HepG2 (cell line): ENCODE results near the gene TMEM131. TPM values are rescaled to one million over a fixed set of nuclear protein-coding genes. Genes with fewer than 3 reads are reported as not detected.
A peak's percentile ranks its signal among the peaks of the same experiment; 100 is the strongest.

ENCODE experiments used
- DNMT3B ChIP-seq: conservative IDR thresholded peaks from 2 replicates; pipeline ENCODE4 v1.6.1; 2016; ENCODE audit warnings: missing biosample characterization, control low read depth
- ELF3 ChIP-seq: IDR thresholded peaks from 2 replicates; pipeline ENCODE4 v1.6.1; 2016; ENCODE audit warnings: missing genetic modification reagents, missing compliant biosample characterization
- FOXC1 ChIP-seq: sonication (generic); formaldehyde crosslinking; IDR thresholded peaks from 2 replicates; pipeline ENCODE4 v1.8.0; 2022; ENCODE audit warnings: mild to moderate bottlenecking, missing genetic modification reagents, borderline replicate concordance
- FOXK2 ChIP-seq: fragments of 450-650 bp; IDR thresholded peaks from 2 replicates; pipeline ENCODE4 v1.6.1; 2016
- GABPB1 ChIP-seq: IDR thresholded peaks from 2 replicates; pipeline ENCODE4 v1.6.1; 2016; ENCODE audit warnings: mild to moderate bottlenecking, missing genetic modification reagents, moderate library complexity, missing compliant biosample characterization
- KAT8 ChIP-seq: IDR thresholded peaks from 2 replicates; pipeline ENCODE4 v1.6.1; 2016; ENCODE audit warnings: missing genetic modification reagents, missing compliant biosample characterization
- KDM1A ChIP-seq: IDR thresholded peaks from 2 replicates; pipeline ENCODE4 v1.6.1; 2016; ENCODE audit warnings: missing compliant biosample characterization
- KLF6 ChIP-seq: IDR thresholded peaks from 2 replicates; pipeline ENCODE4 v1.8.0; 2016; ENCODE audit warnings: missing biosample characterization, missing genetic modification reagents
- MAFF ChIP-seq: IDR thresholded peaks from 2 replicates; pipeline ENCODE4 v1.6.1; 2011; ENCODE audit warnings: low read depth, low read length, improper control_type of control experiment
- NFRKB ChIP-seq: fragments of 450-650 bp; IDR thresholded peaks from 2 replicates; pipeline ENCODE4 v1.6.1; 2017
- RARA ChIP-seq: IDR thresholded peaks from 2 replicates; pipeline ENCODE4 v1.6.1; 2016; ENCODE audit warnings: missing genetic modification reagents, missing compliant biosample characterization
- RARG ChIP-seq: sonication (generic); formaldehyde crosslinking; IDR thresholded peaks from 2 replicates; pipeline ENCODE4 v1.4.0; 2020; ENCODE audit warnings: low read depth, mild to moderate bottlenecking, missing genetic modification reagents
- TEAD3 ChIP-seq: optimal IDR thresholded peaks from 2 replicates; pipeline ENCODE3; 2016; ENCODE audit warnings: borderline replicate concordance
- ZBTB20 ChIP-seq: sonication (generic); formaldehyde crosslinking; IDR thresholded peaks from 2 replicates; pipeline ENCODE4 v1.8.1; 2023; ENCODE audit warnings: missing genetic modification reagents, low read depth, mild to moderate bottlenecking, borderline replicate concordance
- ZBTB38 ChIP-seq: sonication (generic); formaldehyde crosslinking; IDR thresholded peaks from 2 replicates; pipeline ENCODE4 v1.5.1; 2020; ENCODE audit warnings: mild to moderate bottlenecking, missing genetic modification reagents
- ZFP37 ChIP-seq: sonication (generic); formaldehyde crosslinking; IDR thresholded peaks from 2 replicates; pipeline ENCODE4 v1.4.0; 2020; ENCODE audit warnings: missing genetic modification reagents, borderline replicate concordance
- ZFY ChIP-seq: sonication (generic); formaldehyde crosslinking; IDR thresholded peaks from 2 replicates; pipeline ENCODE4 v1.4.0; 2020; ENCODE audit warnings: missing genetic modification reagents
- ZNF282 ChIP-seq: fragments of 450-650 bp; IDR thresholded peaks from 2 replicates; pipeline ENCODE4 v1.6.1; 2018; ENCODE audit not compliant: partially characterized antibody
- ZNF607 ChIP-seq: sonication (generic); formaldehyde crosslinking; IDR thresholded peaks from 2 replicates; pipeline ENCODE4 v1.5.1; 2020; ENCODE audit warnings: missing genetic modification reagents, mild to moderate bottlenecking, borderline replicate concordance
- ZNF878 ChIP-seq: sonication (generic); formaldehyde crosslinking; IDR thresholded peaks from 2 replicates; pipeline ENCODE4 v1.8.1; 2023; ENCODE audit warnings: mild to moderate bottlenecking, missing genetic modification reagents, moderate library complexity
- polyA plus RNA-seq, 8 experiments: library from polyadenylated mRNA; depleted of rRNA in 3 of 8; stranded (reverse) in 7 of 8; unstranded in 1 of 8; fragments of >200 nt; fragmentation: Illumina TruSeq in 4 of 8; extraction: Trizol in 4 of 8; gene quantifications; 2 replicates each; pipeline versions ENCODE4 v1.2.1 to v1.2.3, GENCODE V29; 2011 to 2016; ENCODE audit warnings: low read depth in 4 of 8, missing spikeins in 1 of 8, mixed read lengths in 1 of 8; ENCODE audit not compliant: insufficient read depth in 1 of 8
- total RNA-seq, 5 experiments: library from RNA; depleted of rRNA; stranded (reverse); fragments of >200 nt; fragmentation: Illumina TruSeq; extraction: Trizol; gene quantifications; 2 replicates each; pipeline ENCODE4 v1.2.3, GENCODE V29; 2016; ENCODE audit warnings: low read depth in 1 of 5
- TF ChIP-seq, protein P1 (sequence below): fragments of 450-650 bp; IDR thresholded peaks from 2 replicates; pipeline ENCODE4 v1.6.1; 2017; ENCODE audit warnings: mild to moderate bottlenecking
- TF ChIP-seq, protein P2 (sequence below): sonication (generic); formaldehyde crosslinking; IDR thresholded peaks from 2 replicates; pipeline ENCODE4 v1.4.0; 2020; ENCODE audit warnings: mild to moderate bottlenecking, missing genetic modification reagents
- TF ChIP-seq, protein P3 (sequence below): sonication (generic); formaldehyde crosslinking; IDR thresholded peaks from 2 replicates; pipeline ENCODE4 v1.5.0; 2020; ENCODE audit warnings: missing genetic modification reagents
- TF ChIP-seq, protein P4 (sequence below): IDR thresholded peaks from 2 replicates; pipeline ENCODE4 v1.6.1; 2016; ENCODE audit warnings: low read depth

Gene TMEM131
- total and polyA plus RNA-seq, 2 of the 13 experiments (the other 11 are each of a cell fraction or from before 2014, with no cell fraction given), result 17.9 to 19.5 TPM

DNA sequence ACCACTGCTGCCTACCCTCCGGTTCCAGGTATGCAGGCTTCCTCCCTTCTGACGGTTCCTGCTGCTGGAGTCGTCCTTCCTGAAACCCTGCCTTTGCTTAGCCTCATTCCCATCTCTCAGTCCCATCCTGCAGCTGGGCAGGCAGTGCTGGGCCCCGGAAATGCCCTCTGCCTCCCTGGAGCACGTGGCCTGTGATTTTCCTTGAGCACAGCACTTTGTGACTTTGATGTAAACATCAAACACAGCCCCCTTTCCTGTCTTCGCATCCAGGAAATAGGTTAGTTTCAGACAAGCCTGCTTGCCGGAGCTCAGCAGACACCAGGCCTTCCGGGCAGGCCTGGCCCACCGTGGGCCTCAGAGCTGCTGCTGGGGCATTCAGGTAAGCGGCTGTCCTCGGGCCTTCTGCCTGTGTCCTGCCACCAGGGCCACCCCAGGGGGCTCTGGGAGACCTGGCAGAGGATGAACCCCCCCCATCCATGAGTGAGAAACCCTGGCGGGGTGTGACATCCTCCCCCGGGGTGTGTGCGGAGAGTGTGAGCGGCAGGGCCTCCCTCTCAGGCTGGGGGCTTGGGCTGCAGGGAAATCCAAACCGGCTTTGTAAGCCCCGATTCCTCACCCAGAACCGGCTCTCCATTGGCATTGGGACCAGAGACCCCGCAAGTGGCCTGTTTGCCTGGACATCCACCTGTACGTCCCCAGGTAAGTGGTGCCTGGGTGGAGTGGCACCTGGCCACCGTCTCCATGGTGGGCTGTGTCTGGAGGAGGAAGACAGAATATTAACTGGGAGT, 282.3 kb downstream of the TMEM131 start, which contains the start of gene ZAP70 (continued):
- TF ChIP-seq, protein P1, sequence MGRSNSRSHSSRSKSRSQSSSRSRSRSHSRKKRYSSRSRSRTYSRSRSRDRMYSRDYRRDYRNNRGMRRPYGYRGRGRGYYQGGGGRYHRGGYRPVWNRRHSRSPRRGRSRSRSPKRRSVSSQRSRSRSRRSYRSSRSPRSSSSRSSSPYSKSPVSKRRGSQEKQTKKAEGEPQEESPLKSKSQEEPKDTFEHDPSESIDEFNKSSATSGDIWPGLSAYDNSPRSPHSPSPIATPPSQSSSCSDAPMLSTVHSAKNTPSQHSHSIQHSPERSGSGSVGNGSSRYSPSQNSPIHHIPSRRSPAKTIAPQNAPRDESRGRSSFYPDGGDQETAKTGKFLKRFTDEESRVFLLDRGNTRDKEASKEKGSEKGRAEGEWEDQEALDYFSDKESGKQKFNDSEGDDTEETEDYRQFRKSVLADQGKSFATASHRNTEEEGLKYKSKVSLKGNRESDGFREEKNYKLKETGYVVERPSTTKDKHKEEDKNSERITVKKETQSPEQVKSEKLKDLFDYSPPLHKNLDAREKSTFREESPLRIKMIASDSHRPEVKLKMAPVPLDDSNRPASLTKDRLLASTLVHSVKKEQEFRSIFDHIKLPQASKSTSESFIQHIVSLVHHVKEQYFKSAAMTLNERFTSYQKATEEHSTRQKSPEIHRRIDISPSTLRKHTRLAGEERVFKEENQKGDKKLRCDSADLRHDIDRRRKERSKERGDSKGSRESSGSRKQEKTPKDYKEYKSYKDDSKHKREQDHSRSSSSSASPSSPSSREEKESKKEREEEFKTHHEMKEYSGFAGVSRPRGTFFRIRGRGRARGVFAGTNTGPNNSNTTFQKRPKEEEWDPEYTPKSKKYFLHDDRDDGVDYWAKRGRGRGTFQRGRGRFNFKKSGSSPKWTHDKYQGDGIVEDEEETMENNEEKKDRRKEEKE, result no peak
- TF ChIP-seq, protein P2, sequence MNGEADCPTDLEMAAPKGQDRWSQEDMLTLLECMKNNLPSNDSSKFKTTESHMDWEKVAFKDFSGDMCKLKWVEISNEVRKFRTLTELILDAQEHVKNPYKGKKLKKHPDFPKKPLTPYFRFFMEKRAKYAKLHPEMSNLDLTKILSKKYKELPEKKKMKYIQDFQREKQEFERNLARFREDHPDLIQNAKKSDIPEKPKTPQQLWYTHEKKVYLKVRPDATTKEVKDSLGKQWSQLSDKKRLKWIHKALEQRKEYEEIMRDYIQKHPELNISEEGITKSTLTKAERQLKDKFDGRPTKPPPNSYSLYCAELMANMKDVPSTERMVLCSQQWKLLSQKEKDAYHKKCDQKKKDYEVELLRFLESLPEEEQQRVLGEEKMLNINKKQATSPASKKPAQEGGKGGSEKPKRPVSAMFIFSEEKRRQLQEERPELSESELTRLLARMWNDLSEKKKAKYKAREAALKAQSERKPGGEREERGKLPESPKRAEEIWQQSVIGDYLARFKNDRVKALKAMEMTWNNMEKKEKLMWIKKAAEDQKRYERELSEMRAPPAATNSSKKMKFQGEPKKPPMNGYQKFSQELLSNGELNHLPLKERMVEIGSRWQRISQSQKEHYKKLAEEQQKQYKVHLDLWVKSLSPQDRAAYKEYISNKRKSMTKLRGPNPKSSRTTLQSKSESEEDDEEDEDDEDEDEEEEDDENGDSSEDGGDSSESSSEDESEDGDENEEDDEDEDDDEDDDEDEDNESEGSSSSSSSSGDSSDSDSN (CRISPR knock-in tag), result 0 out of 2 replicates have a peak, but pooled peaks have one; percentile 35
- TF ChIP-seq MAFF (peak; percentile 35; the same call in 1 of the 2 replicates), KDM1A (CRISPR knock-in tag) (no peak), RARA (CRISPR knock-in tag) (peak; percentile 59; the same call in 1 of the 2 replicates), ZNF878 (CRISPR knock-in tag) (0 out of 2 replicates have a peak, but pooled peaks have one; percentile 24), RARG (CRISPR knock-in tag) (no peak), ZNF607 (CRISPR knock-in tag) (0 out of 2 replicates have a peak, but pooled peaks have one; percentile 34), ZFP37 (CRISPR knock-in tag) (no peak), DNMT3B (CRISPR knock-in tag) (0 out of 2 replicates have a peak, but pooled peaks have one; percentile 57), FOXC1 (peak; percentile 74; the same call in 1 of the 2 replicates), NFRKB (no peak), ZFY (CRISPR knock-in tag) (peak; percentile 70), ZNF282 (no peak), KAT8 (peak; percentile 76), FOXK2 (no peak), KLF6 (CRISPR knock-in tag) (peak; percentile 53; the same call in 1 of the 2 replicates), TEAD3 (CRISPR knock-in tag) (peak; percentile 53), ZBTB20 (CRISPR knock-in tag) (peak; percentile 58; the same call in 1 of the 2 replicates), GABPB1 (CRISPR knock-in tag) (peak; percentile 82), ELF3 (CRISPR knock-in tag) (peak; percentile 86), ZBTB38 (CRISPR knock-in tag) (peak; percentile 31; the same call in 1 of the 2 replicates)
- TF ChIP-seq, protein P3, sequence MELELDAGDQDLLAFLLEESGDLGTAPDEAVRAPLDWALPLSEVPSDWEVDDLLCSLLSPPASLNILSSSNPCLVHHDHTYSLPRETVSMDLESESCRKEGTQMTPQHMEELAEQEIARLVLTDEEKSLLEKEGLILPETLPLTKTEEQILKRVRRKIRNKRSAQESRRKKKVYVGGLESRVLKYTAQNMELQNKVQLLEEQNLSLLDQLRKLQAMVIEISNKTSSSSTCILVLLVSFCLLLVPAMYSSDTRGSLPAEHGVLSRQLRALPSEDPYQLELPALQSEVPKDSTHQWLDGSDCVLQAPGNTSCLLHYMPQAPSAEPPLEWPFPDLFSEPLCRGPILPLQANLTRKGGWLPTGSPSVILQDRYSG (CRISPR knock-in tag), result no peak
- TF ChIP-seq, protein P4, sequence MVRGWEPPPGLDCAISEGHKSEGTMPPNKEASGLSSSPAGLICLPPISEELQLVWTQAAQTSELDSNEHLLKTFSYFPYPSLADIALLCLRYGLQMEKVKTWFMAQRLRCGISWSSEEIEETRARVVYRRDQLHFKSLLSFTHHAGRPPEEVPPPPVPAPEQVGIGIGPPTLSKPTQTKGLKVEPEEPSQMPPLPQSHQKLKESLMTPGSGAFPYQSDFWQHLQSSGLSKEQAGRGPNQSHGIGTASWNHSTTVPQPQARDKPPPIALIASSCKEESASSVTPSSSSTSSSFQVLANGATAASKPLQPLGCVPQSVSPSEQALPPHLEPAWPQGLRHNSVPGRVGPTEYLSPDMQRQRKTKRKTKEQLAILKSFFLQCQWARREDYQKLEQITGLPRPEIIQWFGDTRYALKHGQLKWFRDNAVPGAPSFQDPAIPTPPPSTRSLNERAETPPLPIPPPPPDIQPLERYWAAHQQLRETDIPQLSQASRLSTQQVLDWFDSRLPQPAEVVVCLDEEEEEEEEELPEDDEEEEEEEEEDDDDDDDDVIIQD (CRISPR knock-in tag), result 0 out of 2 replicates have a peak, but pooled peaks have one; percentile 17
